Cardiac fibroblast (primary cell): Measurements from ENCODE around the gene PRPS1.

ENCODE experiments used
- DNase-seq, 2 donors: peaks; one replicate each; pipeline versions ENCODE4 v3.0.0 to v3.0.0-alpha.2; 2010; ENCODE audit warnings: low read depth in 2 of 2
- H3K4me3 ChIP-seq, 2 donors: replicated peaks in 1 of 2; 1 replicate in 1 of 2; 2 replicates in 1 of 2; pipeline ENCODE4 v1.5.1; 2011; ENCODE audit warnings: low read depth in 2 of 2, low read length in 2 of 2, mild to moderate bottlenecking in 2 of 2, moderate library complexity in 1 of 2
- CTCF ChIP-seq: IDR thresholded peaks from one replicate; pipeline ENCODE4 v1.5.1; 2011; ENCODE audit warnings: low read depth, mild to moderate bottlenecking, low read length, inconsistent platforms

The PRPS1 gene

GRCh38 chrX:107627838-107628661 is at the start of gene PRPS1:
PRPS1 (plus strand) TSS chrX:107628510; CDS start chrX:107628629, 119 bp downstream.
- TF ChIP-seq CTCF, result no peak
- peak within 1 kb of the TSS; percentile 54 to 71 for H3K4me3 ChIP-seq
- DNase-seq, result peak; percentile 93 to 96

DNA sequence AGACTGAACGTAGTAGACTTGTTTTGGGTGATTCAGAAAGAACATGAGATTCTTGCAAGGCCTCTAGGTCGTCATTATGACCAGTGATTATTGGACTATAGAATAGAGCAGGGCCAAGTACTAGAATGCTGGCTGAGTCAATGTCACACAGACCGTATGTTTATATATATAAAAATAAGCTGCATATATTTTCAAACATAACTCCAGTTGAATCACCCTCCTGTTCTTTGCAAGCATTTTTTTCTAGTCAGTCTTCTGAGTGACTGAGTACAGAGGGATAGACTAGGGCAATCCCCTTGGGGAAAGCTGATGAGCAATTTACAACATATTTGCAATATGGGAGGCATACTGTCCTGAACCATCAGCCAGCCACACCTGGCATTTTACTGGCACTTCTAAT is 48.4 kb upstream of the PRPS1 start:
- no peak for TF ChIP-seq CTCF

DNA sequence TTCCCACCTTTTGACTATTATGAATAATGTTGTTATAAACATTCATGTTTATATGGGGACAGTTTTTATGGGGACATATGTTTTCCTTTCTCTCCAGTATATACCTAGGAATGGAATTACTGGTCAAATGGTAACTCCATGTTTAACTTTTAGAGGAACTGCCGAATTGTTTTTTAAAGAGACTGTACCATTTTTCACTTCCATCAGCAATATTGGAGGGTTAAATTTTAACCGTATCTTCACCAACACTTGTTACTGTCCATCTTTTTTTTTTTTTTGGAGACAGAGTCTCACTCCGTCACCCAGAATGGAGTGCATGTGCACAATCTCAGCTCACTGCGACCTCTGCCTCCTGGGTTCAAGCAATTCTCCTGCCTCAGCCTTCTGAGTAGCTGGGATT is 46.4 kb upstream of the PRPS1 start:
- TF ChIP-seq CTCF, result no peak
- no peak overlapping the region for H3K4me3 ChIP-seq
- no peak for DNase-seq

More for the DNA sequence above, 48.4 kb upstream of the PRPS1 start:
- peak in 1 of 2 donors; percentile 73 for DNase-seq
- no peak overlapping the region for H3K4me3 ChIP-seq

DNA sequence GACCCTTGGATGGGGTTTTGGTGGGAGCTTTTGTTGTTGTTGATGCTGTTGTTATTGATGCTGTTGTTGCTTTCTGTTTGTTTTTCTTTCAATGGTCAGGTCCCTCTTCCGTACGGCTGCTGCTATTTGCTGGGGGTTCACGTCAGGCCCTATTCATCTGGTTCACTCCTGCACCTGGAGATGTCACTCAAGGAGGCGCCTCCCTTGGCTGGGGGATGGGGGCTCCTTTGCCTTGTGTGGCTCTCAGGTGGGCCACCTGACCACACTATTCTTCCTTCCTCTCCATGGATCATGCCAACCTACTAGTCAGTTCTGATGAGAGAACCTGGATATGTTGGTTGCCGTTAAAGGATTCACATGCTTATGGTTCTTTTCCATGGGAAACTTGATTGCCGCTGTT is 39.1 kb upstream of the PRPS1 start:
- no peak for DNase-seq
- no peak for TF ChIP-seq CTCF
- no peak overlapping the region for H3K4me3 ChIP-seq

- no peak for DNase-seq
- H3K4me3 ChIP-seq, result no peak overlapping the region
- no peak for TF ChIP-seq CTCF
Measured at GRCh38 chrX:107596651-107597050, 31.7 kb upstream of the PRPS1 start.

DNA sequence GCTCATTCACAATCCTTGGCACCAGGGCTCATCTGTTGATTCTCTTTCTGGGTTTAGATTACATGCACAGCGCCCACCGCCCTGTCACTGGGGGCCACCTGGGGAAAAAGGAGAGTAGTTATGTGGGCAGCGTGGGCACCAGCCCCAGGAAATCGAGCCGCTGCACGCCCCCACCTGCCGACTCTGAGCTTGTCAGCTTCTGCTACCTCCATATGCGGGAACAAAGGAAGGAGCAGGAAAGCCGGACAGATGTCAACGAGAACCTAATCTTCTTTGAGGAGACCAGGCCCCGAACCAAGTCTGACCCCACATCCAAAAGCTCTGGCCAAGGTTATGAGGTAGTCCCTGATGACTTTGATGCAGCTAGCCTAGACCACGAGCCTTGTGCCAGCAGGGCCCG is 31.0 kb upstream of the PRPS1 start:
- no peak for DNase-seq
- no peak for TF ChIP-seq CTCF
- H3K4me3 ChIP-seq, result no peak overlapping the region
